Esophagus mucosa (tissue), 1 donor: ENCODE measurements around the gene UBQLN1. TPM values are rescaled to one million over a fixed set of nuclear protein-coding genes. Genes with fewer than 3 reads are reported as not detected.
A peak's percentile ranks its signal among the peaks of the same experiment; 100 is the strongest.
"Not testable (repeated sequence)": the region's sequence is repeated elsewhere in the genome, so short reads cannot be mapped to it uniquely, and the experiment has no call there.

ENCODE experiments used
- ATAC-seq: fragments of 200-7000 bp; cut with Tn5 transposase; one replicate; pipeline ENCODE4 v1.9.1; 2020
- total RNA-seq: library from RNA; stranded (reverse); gene quantifications from one replicate; pipeline ENCODE4 v1.2.4, GENCODE V29; 2023
- donor health status: DM: yes; HTN: yes; CAD: no.

The UBQLN1 gene
- total RNA-seq = 83.3 TPM

DNA sequence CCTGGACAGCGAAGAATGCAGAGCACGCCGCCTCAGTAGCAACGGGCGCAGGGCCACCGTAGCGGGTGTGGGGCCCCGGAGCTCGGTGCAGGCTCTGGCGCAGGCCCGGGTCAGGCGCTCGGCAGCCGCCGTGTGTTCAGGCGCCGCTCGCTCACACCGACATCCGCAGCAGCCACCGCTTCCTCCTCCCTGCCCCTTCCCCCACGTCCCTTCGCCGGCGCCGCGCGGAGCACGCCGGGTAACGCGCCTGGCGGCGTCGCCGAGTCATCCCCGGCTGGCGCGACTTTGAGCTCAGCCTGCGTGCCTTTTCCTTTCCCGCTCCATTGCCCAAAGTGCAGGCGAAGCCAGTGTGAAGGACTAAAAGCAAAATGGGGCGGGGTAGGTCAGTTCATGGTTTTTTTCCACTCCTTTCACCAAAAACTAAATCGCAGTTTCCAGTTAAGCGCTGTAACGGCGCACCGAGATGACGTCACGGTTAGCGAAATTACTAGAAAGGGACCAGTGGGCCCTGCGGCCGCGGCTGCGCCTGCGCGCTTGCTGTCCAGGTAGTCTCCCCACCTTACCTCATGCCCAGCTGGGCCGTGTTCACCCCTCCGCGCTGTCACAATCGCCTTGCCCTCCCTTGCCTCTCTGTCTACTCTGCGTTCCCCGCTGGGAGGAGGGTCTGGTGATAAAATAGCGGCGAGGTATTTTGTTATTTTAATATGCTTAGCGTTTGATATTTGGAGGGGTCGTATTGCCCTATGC, at the start of gene UBQLN1:
UBQLN1 (minus strand) TSS at position 191 of the 747 bp plus-strand sequence. CDS start 279 bp downstream, outside the sequence.
- peak; percentile 93 for ATAC-seq

GRCh38 chr9:83754383-83754977, 46.7 kb upstream of the UBQLN1 start:
- no peak for ATAC-seq

DNA sequence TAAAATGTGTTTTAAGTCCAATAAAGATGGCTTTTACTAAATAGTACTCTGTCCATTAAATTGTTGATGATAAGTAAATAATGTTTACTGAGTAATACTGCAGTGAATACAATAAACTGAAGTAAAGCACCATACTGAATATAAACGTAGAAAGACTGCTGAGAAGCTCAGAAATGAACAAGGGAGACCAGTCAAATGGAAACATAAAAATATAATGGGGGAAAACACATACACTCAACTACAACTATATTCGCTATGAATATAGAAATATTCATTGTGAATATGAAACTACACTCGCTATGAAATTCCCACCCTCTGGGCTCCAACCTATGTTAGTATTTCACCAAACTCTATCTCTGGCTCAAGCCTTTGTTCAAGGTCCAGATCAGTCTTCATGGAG, 41.9 kb upstream of the UBQLN1 start:
- no peak for ATAC-seq

DNA sequence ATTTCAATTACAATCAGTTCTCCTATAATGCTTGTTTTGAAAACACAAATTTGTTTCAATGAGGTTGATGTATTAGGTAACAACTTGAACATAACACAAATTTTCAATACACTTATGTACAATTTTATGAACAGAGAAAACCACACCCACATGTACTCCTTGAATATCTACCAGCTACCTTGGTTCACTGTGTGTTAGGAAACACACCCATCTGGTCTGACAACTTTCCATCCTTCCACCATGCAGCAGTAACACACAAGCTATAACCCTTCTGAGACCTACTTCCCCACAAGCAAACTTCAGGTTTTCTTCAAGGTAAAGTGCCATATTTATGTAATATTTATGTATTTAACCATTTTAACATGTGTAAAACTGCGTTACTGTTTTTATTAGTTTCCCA, 36.4 kb upstream of the UBQLN1 start:
- peak; percentile 62 for ATAC-seq

DNA sequence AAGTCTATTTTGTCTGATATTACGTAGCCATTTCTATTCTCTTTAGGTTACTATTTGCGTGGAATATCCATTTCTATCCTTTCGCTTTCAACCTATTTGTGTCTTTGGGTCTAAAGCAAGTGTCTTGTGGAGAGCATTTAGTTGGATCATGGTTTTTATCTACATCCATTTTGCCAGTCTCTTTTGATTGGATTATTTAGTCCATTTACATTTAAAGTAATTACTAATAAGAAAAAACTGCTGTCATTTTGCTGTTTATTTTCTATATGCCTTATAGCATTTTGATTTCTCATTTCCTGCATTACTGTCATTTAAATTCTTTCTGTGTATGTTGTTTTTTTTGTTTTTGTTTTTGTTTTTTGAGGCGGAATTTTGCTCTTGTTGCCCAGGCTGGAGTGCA, 26.0 kb upstream of the UBQLN1 start:
- ATAC-seq = no peak

DNA sequence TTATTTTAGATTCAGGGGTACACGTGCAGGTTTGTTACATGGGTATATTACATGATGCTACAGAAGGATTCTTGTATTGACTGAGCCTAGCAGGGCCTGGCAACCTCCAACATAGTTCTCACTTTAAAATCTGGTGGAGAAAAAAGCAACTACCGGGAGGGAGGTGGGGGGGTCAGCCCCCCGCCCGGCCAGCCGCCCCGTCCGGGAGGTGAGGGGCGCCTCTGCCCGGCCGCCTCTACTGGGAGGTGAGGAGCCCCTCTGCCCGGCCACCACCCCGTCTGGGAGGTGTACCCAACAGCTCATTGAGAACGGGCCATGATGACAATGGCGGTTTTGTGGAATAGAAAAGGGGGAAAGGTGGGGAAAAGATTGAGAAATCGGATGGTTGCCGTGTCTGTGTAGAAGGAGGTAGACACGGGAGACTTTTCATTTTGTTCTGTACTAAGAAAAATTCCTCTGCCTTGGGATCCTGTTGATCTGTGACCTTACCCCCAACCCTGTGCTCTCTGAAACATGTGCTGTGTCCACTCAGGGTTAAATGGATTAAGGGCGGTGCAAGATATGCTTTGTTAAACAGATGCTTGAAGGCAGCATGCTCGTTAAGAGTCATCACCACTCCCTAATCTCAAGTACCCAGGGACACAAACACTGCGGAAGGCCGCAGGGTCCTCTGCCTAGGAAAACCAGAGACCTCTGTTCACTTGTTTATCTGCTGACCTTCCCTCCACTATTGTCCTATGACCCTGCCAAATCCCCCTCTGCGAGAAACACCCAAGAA, 21.0 kb upstream of the UBQLN1 start:
- ATAC-seq = not testable (repeated sequence)

- ATAC-seq = no peak
Measured at GRCh38 chr9:83724436-83724835, 16.7 kb upstream of the UBQLN1 start.

GRCh38 chr9:83722726-83723495, 15.2 kb upstream of the UBQLN1 start:
- no peak for ATAC-seq

DNA sequence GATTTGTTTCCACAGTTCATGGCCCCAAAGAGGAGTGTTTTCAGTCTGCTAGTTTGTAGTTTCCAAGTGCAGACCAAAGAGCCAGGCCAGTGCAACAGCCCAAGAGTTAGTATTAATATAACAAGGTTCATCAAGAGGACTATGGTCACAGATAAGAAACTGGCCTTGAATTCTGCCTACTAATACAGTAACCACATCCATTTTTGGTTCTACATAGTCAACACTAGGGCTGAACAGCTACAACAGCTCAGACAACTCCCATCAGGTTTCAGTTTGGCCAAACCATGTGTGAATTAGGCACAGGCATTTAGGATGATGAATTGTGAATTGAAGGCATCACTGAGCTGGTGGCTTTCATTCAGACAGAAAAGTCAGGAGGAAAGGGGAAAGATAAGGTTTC, 13.8 kb upstream of the UBQLN1 start:
- no peak for ATAC-seq

DNA sequence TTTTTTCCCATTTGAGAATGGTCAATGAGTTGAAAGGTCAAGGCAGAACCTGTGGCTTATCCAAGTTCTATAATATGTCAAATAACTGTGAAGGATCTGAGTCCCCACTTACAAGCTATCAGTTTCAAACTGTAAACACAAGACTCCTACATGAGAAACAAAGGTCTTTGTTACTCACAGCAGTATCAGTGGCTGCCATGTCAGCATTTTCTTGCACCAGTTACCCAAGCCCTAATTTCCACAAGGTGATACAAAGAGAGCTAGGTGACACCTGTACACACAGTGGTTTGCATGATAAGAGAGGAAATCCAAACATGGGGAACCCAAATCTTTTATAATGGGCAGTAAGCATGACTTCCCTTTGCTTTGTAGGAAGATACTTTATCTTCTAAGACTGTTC, 8.0 kb upstream of the UBQLN1 start:
- no peak for ATAC-seq

GRCh38 chr9:83715221-83715620, 7.5 kb upstream of the UBQLN1 start:
- ATAC-seq = no peak

- ATAC-seq = no peak
Measured at GRCh38 chr9:83714329-83714728, 6.6 kb upstream of the UBQLN1 start.

DNA sequence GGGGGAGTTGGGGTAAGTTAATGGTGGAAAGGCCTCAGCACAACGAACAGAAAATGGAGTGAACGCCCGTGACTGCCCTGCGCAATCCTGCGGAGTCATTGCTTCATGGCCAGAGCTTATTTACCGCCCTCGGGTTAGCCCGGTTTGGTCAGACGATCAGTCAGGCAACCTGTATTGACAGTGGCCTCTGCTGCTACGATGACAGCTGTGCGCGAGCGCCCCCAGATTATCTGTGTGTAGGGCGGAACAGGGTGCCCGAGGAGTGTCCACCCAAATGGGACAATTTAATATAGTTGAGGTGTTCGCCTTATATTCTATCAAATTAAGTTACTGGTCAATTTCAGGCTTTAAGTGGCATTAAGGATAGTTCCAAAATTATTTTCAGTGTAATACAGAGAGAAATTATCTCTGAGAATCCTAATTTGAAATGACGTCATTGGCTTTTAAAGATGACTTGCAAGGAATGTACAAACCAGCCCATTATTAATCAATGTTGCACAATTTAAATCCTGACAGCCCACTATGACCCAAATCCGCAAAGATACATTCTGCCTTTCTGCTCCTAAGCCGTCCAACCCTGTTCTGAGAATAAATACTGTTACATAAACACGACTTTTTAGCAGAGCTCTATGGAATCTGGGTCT, 879 bp upstream of the UBQLN1 start:
- ATAC-seq = peak; percentile 75

DNA sequence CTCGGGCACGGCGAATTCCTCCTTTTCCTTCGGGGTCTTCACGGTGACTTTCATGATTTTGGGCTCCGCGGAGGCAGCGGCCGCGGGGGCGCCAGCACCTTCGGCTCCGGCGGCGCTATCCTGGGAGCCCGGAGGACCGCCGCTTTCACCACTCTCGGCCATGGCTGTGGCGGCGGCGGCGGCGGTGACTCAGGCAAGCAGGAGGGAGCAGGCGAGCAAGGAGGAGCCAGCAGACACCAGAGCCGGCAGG, 315 bp downstream of the UBQLN1 start:
- ATAC-seq = peak; percentile 90

- peak; percentile 1 for ATAC-seq
Measured at GRCh38 chr9:83706676-83707517, 861 bp downstream of the UBQLN1 start.

DNA sequence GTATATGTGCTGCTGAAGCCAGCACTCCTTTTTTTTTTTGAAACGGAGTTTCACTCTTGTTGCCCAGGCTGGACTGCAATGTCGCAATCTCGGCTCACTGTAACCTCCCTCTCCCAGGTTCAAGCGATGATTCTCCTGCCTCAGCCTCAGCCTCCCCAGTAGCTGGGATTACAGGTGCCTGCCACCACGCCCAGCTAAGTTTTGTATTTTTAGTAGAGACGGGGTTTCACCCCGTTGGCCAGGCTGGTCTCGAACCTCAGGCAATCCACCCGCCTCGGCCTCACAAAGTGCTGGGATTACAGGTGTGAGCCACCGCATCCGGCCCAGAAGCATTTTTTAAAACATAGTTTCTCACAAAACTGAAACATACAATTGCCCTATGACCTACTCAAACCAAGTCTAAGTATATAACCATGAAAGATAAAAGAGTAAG, 2.5 kb downstream of the UBQLN1 start:
- ATAC-seq = not testable (repeated sequence)

GRCh38 chr9:83701769-83702168, 6.0 kb downstream of the UBQLN1 start:
- no peak for ATAC-seq

- ATAC-seq = no peak
Measured at GRCh38 chr9:83701286-83701685, 6.5 kb downstream of the UBQLN1 start.

DNA sequence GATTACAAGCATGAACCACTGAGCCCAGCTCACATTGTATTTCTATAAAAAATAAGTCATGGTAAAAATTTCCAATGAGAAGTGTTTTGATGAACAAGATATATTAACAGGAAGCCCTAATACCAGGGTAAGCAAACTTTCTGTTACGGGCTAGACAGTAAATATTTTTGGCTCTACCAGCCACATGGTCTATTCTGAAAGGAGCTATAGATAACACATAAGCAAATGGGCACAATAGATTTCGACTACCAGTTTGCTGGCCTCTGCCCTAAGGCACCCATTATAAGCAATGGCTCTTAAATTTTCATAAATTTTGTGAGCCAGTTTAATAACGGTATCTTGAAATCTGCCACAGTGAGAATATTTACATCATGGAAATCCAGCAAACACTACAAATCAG, 8.1 kb downstream of the UBQLN1 start:
- no peak for ATAC-seq

GRCh38 chr9:83698976-83699585, 8.7 kb downstream of the UBQLN1 start:
- ATAC-seq = no peak

DNA sequence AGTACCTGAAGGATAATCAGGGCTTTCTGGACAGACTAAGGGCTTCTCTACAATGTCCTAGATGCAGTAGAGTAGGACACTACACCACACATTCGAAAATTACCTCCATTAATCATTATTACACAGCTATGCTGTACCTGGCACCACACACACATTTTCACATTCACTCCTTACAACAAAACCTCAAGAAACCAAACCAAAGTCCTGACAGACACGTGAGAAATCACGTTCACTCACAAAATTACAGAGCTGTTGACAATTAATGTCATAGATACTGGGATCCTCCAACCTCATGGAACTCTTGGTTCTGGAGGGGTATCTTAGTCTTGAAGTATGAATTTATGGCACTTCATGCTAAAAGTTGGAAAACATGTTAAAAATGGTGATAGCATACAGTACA, 16.3 kb downstream of the UBQLN1 start:
- ATAC-seq = no peak
